ENCODE measurements around the gene CAB39. TPM values are rescaled to one million over a fixed set of nuclear protein-coding genes. Genes with fewer than 3 reads are reported as not detected.

CAB39 gene
- 10 to 100 TPM; 15.9 to 41.6 (median 22.0) TPM for total RNA-seq
- polyA plus RNA-seq, result 10 to 100 TPM in 1 of 2 donors, 1 to 10 TPM in 1; 9.9 to 15.3 TPM

- DNase-seq, result peak; percentile 76 to 95 (median 85)
- H3K4me1 ChIP-seq, result peaks cover 0 to 36% (median 8%) of the 10 kb centered on the region in 3 donors
- no peak for FAIRE-seq
- H3K9me3 ChIP-seq, result no peaks in the 10 kb centered on the region
- no peaks in the 10 kb centered on the region for H3K36me3 ChIP-seq
- H3K27me3 ChIP-seq, result no peaks in the 10 kb centered on the region
- peak; percentile 92 to 94 (median 94) for ATAC-seq
- WGBS, 2 donors, result 0% methylated on average over 81 to 110 of the region's 110 CpGs
- TF ChIP-seq CTCF (IDR thresholded peaks at IDR 0.05), result peak; percentile 82 to 85 (median 82)
- intact Hi-C loops (cut with DNase I), result no loop called here
- peak within 1 kb of the TSS; percentile 86 to 92 (median 90) for H3K27ac ChIP-seq
- peak within 1 kb of the TSS; percentile 89 to 98 (median 96) for H3K4me3 ChIP-seq
Observed at GRCh38 chr2:230712443-230713330, at the start of gene CAB39. Gene CAB39, plus strand, starts transcription at chr2:230712842. Its CDS starts 47,160 bp downstream, at chr2:230760002.

GRCh38 chr2:230664128-230664527, 48.5 kb upstream of the CAB39 start:
- Histone ChIP-seq H3K4me3 (no peak overlapping the region), H3K36me3 (no peaks in the 10 kb centered on the region), H3K27me3 (no peaks in the 10 kb centered on the region), H3K4me1 (no peaks in the 10 kb centered on the region), H3K9me3 (no peaks in the 10 kb centered on the region), H3K27ac (no peak overlapping the region)
- intact Hi-C loops (cut with DNase I), result no loop called here
- 65 to 73% methylated on average over 4 of the region's 4 CpGs for WGBS, 2 donors
- no peak for DNase-seq
- FAIRE-seq, result no peak
- no peak for TF ChIP-seq CTCF (IDR thresholded peaks at IDR 0.05)
- no peak for ATAC-seq

GRCh38 chr2:230664844-230665243, 47.8 kb upstream of the CAB39 start:
- TF ChIP-seq CTCF (IDR thresholded peaks at IDR 0.05), result no peak
- intact Hi-C loops (cut with DNase I), result no loop called here
- no peaks in the 10 kb centered on the region for H3K4me1 ChIP-seq
- ATAC-seq, result no peak
- H3K27me3 ChIP-seq, result no peaks in the 10 kb centered on the region
- 65 to 72% methylated on average over 7 of the region's 7 CpGs for WGBS, 2 donors
- no peak overlapping the region for H3K27ac ChIP-seq
- no peak for FAIRE-seq
- H3K4me3 ChIP-seq, result no peak overlapping the region
- DNase-seq, result no peak
- H3K9me3 ChIP-seq, result no peaks in the 10 kb centered on the region
- no peaks in the 10 kb centered on the region for H3K36me3 ChIP-seq

- Histone ChIP-seq H3K27me3 (no peaks in the 10 kb centered on the region), H3K4me1 (no peaks in the 10 kb centered on the region), H3K9me3 (no peaks in the 10 kb centered on the region), H3K4me3 (no peak overlapping the region), H3K27ac (no peak overlapping the region), H3K36me3 (no peaks in the 10 kb centered on the region)
- intact Hi-C loops (cut with DNase I), result no loop called here
- ATAC-seq (no peak), DNase-seq (no peak), FAIRE-seq (no peak)
- 67 to 76% methylated on average over 8 of the region's 8 CpGs for WGBS, 2 donors
- TF ChIP-seq CTCF (IDR thresholded peaks at IDR 0.05), result no peak
Observed at GRCh38 chr2:230665263-230665691, 47.4 kb upstream of the CAB39 start.

GRCh38 chr2:230666446-230666845, 46.2 kb upstream of the CAB39 start:
- DNase-seq (no peak), ATAC-seq (no peak), FAIRE-seq (no peak)
- H3K4me1 ChIP-seq, result no peaks in the 10 kb centered on the region
- no peaks in the 10 kb centered on the region for H3K9me3 ChIP-seq
- H3K27ac ChIP-seq, result no peak overlapping the region
- H3K4me3 ChIP-seq, result no peak overlapping the region
- TF ChIP-seq CTCF (IDR thresholded peaks at IDR 0.05), result no peak
- intact Hi-C loops (cut with DNase I), result no loop called here
- H3K36me3 ChIP-seq, result no peaks in the 10 kb centered on the region
- no peaks in the 10 kb centered on the region for H3K27me3 ChIP-seq
- WGBS, 2 donors, result 51 to 58% methylated on average over 8 of the region's 8 CpGs
